GM19193 (cell line): ENCODE measurements around the gene WDR1.

Experiments used
- POLR2A ChIP-seq: IDR thresholded peaks from 4 replicates; pipeline ENCODE4 v1.6.1; 2011; ENCODE audit not compliant: insufficient read depth, insufficient read length; ENCODE audit errors: extremely low read depth

WDR1 gene

DNA sequence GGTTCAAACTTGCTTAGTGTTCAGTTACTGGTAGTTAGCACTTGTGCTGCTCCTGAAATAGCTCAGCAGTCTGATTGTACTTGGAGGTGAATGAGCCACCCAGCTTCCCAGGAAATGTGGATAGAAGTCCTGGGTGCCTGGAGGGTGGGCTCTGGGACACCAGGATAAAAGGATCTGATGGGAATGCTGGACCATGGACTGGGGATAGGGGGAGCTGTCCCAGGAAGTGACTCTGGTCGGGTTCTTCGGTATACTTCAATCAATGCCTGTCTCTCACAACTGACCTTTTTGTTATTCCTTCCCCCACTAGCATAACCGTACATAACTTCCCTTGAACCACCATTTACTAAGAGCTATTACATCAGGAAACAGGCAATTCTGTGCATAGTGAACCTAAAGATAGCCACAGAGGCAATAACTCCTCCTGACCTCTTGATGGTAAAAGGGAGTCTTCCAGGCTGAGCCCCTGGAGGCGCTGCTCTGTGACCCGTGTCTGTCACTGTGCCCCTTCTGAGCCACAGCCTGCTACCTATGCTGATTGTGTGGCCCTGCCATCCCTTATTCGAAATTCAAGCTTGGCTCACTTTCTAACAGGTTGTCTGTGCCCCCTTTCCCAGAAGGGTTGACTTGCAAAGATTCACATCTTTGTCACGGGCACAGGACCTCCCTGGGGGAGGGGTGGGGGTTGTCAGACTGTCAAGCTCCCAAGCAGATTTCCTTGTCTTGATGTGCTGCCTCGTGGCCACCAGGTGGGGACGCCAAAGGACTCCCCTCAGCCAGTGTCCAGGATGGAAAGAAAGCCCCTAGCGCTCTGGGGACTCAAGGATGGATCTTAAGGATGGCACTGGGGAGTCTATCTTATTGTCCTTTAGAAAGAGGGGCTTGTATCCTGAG is 24.5 kb upstream of the WDR1 start:
- TF ChIP-seq POLR2A = no peak

DNA sequence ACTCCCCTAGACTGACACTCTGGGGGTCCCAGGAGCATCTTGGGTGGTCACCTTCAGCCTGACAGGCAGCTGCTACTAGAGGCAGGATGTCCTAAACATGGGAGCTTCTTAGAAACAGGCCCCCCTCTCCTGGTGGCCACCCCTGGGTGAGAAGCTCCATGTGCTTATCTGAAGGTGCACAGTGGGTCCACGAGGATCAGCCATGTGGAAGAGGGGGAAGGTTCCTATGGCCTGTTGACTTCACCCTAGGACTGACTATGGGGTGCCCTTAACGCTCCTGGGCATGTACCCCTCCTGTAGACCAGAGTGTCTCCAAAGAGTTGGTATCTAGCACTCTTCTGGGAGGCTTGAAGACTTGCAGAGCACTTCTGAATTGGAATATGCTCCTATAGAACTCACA is 22.9 kb upstream of the WDR1 start:
- no peak for TF ChIP-seq POLR2A

DNA sequence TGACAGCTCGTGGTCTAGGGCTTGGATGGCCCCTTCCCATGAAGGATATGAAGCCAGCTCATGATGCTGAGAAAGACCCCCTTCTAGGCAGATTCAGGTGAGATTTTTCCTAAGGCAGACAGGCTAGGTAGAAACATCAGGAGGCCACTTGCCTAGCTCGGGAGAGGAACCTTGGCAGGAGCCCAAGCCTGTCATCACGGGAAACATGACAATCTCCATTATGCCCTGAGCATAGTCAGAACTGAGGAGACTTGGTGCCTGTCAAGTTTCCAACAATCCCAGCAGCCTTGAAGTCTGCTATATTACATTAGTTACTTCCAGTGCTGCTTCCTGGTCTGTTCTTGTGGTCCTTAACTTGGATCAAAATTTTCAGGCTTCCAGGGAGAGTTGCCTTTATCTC is 18.7 kb upstream of the WDR1 start:
- no peak for TF ChIP-seq POLR2A

DNA sequence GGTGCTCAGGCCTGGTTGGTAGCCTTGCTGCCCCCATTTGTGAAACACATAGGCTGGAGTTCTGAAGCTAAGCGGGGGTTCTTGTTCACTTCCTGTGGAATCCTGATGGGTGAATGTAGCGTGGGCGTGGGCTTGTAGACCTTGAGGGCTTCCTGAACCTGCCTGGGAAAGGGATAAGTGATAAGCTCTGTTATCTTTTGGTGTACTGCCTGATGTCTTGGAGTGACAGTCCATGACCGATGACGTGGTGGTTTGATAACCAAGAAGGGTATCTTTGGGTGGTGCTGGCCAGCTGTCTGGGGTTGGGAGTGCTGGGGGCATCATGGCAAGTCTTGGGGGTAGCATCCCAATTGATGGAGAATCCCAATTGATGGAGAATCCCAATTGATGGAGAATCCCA is 17.5 kb upstream of the WDR1 start:
- no peak for TF ChIP-seq POLR2A

DNA sequence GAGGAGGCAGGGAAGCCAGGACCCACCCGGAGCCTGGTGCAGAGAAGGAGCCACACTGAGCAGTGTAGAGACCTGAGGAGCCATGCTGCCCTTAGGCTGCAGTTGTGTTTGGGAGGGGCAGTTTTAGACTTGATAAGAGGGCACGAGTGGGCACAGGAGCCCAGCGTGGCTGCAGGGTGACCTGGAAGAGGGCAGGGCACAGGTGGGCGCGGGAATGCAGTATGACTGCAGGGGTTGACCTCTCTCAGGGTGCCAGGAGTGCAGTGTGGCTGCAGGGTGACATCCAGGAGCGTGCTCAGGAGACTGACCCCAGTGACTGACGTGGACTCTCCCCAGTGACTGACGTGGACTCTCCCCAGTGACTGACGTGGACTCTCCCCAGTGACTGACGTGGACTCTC is 14.6 kb upstream of the WDR1 start:
- TF ChIP-seq POLR2A = no peak

DNA sequence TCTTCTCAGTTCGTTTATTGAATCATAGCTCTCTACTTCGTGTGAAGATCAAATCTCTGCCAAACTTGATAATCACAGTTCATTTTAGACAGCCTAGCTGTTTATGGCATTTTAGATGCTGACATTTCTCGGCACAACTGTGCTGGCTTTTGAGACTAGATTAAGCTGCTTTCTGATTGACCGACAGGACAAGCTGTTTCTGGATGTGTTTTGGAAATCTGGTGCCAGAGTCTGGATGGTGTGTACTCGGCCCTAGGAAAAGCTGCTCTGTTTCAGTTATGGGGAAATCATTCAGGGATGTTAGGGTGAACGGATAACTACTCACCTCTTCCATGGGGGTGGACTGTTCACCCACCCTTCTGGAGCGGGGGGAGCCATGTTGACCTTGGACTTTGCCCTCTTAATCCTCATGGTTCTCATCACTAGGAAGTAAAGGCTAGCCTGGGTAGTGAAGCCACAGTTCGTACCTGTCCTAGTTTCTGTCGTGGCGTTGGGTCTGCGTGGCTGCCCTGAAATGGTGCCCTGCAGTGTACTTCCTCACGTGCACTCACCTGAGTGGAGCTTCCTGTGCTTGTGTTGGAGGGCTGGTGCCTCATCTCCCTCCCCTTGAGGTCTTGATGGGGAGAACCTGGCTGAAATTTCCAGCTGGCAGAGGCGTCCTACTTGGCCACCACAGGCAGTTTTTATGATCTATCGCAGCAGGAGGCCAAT is 13.7 kb upstream of the WDR1 start:
- TF ChIP-seq POLR2A = no peak

DNA sequence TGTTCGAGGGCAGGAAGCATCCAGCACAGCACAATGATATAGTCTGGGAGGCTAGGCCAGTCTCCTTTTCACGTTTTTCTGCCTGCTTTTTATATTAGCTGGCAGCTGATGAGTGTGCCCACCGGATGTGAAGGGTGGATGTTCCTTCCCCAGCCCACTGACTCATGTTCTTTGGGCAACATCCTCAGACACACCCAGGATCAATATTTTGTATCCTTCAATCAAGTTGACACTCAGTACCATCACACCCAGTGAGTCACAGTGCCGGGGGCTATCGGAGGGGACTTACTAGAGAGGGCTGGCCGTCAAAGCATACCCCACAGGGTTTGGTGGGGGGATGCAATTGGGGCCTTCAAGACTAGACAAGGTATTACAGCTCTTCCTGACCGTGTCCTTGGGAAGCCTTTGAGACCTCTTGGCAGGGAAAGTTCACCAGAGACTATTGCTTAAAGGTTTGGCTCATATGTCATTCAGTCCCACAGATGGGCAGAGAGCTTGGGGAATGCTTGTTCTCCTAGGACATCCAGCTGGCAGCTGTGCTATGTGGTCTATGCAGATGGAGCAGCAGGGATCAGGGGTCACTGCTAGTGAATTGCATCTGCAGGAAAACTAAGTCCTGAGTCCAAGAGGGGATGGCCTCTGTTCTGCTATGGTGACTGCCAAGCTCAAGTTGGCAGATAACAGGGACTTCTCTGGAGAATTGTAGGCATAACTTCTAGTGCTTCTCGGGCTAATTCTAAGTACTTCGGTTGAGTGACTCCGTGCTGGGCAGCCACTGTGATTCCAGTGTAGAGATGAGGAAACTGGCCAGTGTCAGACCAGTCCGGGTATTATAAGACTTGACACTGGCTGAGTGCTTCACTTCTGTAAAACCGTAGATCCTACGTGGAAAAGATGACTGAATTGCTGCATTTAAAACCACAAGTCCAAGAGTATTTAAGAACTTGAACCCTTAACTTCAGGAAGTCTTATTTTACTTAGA is 12.9 kb upstream of the WDR1 start:
- no peak for TF ChIP-seq POLR2A

DNA sequence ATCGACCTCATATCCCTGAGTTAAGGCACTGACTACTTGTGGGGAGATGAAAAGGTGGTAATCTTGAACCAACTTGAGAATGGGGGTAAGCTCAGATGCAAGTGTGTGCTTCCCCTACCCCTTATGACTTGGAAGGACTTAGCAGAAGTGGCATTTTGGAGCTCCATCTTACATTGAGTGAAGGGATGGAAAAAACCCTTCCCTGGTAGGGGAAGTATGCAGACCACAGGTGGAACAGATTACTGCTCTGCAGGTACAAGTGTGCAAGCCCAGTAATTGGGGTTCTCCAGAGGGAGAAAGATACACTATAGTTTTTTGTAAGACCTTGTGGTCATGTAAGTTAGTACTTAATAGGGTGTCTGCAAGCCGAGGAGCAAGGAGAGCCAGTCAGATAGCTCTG is 12.2 kb upstream of the WDR1 start:
- no peak for TF ChIP-seq POLR2A

DNA sequence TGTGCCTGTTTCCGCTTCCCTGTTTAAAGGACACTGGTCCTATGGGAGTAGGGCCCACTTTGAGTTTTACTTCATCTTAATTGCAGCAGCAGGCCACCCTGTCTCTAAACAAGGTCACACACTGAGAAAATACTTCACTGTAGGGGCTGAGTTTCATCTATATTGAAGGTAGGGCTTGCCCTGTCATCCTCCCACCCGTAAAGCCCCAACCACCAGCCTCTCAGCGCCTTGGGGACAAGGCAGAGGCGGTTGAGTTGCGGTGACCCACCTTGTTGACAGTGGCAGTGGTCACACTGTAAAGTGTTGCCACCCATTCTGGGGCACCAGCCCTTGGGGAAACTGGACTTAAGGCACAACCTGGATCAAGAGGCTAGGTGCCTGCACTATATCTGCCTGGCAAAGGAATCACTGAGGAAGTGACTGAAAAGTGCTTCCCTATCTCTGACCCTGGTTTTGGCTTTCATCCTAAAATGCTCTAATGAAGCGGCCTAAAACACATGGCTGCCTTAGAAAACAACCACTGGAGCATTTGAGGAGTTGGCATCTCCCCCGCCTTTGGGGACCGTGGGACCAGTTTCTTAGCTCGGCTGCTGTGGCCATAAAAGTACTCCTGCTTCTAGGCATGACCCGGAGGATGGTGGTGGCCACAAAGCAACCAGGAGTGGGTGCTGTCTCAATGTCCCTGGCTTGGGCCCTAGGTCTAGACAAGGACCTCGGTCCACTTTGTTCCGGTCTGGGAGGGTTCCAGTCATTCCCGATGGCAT is 7.8 kb upstream of the WDR1 start:
- no peak for TF ChIP-seq POLR2A

DNA sequence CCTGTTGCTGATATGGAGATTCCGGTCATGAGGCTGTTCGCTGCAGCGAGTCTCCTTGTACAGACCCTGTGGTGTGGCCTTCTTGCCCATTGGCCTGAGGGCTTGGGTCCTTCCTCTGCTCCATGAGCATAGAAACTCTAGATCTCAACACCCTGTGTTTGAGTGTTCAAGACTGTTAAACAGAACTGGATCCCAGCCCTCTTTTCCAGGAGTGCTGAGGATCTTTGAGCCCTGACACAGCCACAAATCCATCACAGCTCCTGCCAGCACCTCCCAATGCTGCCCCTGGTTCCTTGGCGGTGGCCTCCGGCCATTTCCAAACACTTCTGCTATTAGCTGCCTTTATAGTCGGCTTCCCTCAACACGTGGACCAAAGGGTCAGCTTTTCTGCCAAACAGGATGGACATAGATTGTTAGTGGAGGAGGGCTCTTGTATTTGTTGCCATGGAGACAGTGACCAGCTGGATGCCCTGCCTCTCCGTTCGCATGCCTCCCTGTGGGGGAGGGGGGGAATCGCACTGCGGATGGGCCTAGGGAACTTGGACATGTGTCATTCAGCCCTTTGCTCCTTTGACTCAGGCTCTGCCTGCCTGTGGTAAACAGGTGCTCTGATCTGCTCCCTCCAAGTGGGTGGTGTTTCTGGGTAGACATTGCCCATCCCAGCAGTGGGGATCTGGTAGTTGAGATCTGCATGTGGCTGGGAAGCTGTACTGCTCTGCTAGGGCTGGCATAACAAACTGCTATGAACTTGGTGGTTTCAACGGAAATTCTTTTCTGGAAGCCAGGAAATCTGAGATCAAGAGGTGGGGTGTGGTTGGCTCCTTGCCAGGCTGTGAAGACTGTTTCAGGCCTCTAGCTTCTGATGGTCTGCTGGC is 6.9 kb upstream of the WDR1 start:
- no peak for TF ChIP-seq POLR2A

DNA sequence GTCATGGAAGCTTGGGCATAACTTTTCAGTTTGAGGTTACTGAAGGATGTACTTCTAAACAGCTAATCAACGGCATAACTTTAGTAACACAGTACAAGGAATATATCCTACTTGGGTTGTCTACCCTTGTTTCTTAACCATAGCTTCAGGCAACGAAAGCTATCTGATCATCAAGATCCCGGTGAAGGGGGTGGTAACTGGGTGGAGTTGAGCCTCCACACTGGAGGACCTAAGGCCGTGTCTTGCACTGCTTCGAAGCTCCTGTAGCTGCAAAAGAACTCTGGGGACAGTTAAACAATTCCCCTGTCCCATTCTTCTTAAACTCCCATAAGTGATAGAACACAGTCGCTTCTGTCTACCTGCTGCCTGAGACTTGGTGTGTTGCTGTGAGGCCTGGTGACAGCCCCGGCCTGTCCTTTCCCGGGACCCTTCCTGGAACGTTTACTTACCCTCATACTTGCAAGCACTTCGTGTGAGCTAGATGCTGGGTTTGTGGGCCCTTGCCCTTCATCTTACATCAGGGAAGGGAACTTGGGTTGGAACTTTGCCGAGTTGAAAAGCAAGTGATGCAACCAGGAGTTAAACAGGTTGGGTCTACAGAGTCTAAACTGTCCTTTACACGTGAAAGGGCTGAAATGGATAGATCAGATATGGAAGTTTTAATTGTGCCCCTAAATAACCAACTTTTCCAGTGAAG is 5.8 kb upstream of the WDR1 start:
- no peak for TF ChIP-seq POLR2A

DNA sequence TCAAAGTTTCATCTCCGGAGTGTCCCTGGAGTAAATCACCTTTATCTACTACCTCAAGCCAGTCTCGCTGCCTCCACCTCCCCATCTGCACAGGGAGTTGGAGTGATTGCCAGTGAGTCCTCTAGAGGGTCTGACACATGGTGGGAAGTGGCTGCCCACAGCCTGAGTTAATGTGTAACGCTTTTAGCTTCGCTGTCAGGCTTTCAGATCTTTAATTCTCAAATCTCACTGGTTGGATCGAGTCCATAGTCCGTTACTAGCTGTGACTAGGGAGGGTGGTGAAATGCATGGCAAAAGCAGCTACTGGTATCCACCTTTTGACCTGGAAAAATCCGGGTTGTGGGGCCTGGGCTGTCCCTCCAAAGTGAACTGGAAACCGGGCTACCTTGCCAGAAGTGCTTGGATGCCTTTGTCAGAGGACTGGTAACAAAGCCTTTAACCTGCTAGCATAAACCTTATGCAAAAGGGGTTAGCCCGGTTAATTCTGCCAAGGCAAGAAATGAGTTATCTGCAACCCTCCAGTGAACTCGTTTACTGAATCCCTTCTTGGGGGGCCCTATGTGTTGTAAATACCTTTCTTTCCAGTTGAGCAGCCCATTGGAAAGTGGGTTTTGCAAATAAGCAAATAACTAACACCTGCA is 5.1 kb upstream of the WDR1 start:
- no peak for TF ChIP-seq POLR2A
